Muscle of back (tissue), 11 donors: Measurements from ENCODE around the gene IL17RC. TPM values are rescaled to one million over a fixed set of nuclear protein-coding genes. Genes with fewer than 3 reads are reported as not detected.
A peak's percentile ranks its signal among the peaks of the same experiment; 100 is the strongest.

ENCODE experiments used
- DNase-seq, 3 donors: peaks; one replicate each; pipeline versions ENCODE4 v3.0.0 to v3.0.0-alpha.2; 2013
- polyA plus RNA-seq, 10 donors: library from polyadenylated mRNA; unstranded; fragments of 120-200 nt; gene quantifications; one replicate each; pipeline ENCODE4 v1.2.1, GENCODE V29; 2013; ENCODE audit not compliant: insufficient read length in 10 of 10

The IL17RC gene
- polyA plus RNA-seq, 10 donors = 15.2 to 37.4 (median 22.1) TPM

DNA sequence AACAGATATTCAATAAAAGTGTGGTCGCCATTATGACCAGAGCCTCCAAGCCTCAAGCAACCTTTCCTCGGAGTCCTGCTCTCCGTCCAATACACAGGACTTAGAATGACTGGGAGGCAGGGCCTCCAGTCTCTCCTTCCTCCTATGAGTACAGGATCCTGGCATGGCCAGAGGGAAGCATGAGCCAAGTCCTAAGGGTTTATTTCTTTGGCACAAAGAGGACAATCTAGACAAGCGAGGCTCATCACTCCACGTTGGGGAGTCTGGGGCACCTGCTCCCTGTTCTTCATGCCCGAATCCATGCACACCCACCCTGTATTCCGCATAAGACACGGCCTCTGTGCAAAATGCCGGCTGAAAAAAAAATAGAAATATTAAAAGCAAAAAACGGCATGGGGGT lies 28.5 kb downstream of the IL17RC start:
- DNase-seq = no peak

DNA sequence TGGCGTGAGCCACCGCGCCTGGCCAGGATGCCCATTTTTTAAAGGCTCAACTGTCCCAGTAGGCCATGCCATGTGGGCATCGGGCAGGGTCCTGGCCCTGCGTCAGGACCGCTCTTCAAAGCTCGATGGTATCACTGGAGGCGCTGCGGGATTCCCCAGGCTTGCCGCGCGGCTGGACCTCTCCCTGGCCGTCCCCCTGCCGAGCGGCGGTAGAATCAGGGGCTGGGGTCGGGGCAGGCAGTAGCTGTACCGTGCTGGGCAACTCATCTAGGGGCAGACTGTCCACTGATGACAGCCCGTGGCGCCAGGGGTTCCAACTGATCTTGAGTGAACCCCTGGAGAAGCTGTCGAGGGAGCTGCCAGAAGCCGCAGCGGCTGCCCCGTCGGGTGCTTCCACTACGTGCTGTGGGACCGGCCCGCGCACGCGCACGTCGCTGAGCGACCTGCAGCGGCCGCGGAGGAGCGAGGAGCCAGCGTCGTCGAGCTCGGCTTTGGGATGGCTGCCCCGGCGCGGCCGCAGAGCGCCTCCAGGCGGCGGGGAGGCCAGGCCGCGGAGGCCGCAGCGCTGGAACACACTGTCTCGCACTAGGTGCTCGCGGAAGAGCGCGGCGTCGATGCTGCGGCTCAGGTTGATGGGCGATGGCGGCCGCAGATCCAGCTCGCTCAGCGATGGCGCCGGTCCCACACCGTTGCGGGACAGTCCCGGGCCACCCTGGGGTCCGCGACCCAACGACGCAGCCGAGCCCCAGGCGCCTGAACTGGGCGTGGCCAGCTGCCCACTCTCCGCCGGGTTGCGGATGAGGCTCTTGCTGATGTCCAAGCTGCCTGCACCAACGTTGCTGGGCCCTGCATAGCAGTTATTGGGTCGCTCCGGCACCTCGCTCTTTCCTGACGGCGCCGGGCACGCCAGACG lies 29.5 kb downstream of the IL17RC start:
- DNase-seq = peak; percentile 87 to 97 (median 93)

DNA sequence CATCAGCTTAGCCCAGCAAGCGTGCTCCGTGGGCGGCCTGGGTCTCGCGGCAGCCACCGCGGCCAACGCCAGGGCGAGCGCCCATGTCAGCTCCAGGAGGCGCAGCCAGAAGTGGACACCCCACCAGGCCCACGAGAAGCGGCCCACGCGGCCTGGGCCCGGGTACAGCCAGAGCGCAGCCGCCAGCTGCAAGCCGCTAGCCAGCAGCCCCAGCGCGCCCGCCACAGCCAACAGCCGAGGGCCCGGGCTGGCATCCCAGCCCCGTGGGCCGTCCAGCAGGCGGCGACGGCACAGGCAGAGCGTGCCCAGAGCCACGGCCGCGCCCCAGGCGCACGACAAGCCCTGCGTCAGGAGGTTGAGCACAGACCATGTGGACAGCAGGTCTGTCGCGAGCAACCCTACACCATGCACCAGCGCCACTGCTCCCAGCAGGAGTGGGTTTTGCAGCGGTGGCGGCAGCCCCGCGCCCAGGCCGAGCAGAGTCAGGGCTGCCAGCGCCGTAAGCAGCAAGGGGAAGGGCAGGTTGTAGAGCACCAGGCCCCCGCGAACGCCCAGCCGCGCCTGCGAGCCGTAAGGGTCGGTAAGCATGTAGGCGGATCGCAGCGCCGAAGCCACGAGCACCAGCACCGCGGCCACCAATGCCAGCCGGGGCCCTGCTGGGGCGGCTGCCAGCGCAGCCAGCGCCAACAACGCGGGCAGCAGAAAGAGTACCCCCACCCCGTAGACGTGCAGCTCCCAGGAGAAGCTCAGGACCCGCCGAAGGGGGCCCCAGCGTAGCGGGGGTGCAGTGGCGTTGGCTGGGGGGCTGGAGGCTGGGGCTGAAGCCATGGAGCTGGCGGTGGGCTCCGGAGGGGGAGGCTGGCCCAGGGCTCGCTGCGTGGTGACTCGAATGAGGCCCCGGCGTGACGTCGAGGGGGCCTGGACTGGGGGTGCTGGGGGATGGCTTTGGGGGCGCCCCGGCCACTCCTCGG lies 30.4 kb downstream of the IL17RC start:
- DNase-seq = peak; percentile 49 to 88 (median 69)

DNA sequence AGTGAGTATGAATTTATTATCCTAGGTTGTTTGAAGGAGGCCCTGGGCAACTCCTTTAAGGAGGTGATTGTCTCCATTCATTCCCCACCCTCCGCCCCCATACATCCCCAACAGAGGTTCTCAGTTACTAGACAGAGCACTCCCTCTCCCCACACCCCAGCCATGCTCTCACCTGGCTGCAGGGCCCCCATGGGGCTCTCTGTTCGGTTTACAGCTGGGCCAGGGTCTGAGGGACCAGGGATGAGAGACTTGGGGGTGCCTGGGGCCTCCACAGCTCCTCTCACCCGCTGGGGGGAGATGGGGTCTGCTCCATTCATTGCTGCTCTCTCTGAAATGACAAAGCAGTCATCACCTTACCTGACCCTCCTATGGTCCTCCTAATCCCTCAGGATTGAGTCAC lies 31.7 kb downstream of the IL17RC start:
- no peak for DNase-seq

DNA sequence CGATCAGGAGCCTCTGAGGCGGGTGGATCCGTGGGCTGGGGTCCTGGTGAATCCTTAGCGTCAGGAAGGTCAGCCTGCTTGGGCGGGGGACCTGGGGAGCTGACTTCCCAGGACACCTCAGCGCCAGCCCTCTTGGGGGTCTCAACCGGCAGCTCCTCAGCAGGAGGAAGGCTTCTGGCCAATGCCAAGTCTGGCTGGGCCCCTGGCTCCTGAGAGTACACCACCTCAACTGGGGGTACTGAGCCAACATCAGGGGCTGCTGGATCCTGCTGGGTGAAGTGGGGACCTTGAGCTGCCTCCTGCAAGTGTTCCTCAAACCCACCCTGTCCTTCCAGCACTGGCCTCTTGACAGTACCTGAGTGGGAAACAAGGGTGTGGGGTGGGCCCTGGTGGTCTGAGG lies 32.2 kb downstream of the IL17RC start:
- DNase-seq = no peak

DNA sequence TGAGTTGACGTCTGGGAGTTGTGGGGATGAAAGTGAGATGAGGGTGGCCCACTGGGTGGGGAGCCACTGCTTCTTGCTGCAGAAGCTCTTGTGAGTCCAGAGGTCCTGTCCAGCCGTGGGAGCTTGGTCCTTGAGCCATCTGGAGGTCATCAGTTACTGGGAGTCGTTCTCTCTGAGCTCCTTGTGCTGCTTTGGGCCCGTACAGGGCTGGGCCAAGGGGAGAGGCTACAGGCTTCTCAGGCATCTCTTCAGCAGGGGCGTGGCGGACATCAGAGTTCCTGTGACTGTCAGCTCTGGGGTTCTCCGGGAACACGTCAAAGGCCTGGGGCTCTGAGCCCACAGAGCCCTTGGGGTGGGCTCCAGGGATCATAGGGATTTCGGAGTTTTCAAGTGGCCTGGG lies 32.7 kb downstream of the IL17RC start:
- no peak for DNase-seq

DNA sequence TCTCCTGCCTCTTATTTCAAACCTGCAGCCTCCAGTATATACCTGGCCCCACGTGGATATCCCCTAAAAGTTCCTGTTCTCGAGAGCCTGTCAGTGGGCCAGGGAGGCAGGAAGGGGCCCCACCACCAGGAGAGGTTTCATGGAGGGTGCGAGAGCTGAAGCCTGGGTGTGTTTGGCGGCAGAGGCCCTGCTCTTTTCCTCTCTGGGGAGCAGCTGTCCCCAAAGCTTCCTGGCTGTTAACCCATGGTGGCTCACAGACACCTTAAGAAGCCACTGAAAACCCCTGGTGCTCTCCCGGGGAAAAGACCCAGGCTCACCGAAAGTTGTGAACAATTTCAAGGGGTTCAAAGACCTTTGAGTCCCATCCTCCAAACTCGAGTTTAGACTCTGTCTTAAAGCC lies 34.2 kb downstream of the IL17RC start:
- DNase-seq = no peak

DNA sequence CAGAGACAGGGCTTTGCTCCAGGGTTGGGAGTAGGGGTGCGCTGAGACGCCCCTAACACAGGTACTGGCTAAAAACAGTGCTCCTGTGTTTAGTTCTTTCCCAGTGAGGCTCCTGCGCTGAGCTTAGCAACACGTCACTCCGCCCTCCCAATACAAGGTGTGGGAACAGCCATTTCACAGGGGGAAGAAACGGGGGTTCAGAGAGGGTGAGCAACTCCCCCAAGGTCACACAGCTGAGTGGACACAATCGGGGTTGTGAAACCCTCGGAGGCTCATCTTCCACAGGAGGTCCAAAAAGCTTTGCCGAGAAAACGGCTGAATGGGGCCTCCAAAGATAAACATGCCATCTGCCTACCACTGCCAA lies 34.7 kb downstream of the IL17RC start:
- no peak for DNase-seq

DNA sequence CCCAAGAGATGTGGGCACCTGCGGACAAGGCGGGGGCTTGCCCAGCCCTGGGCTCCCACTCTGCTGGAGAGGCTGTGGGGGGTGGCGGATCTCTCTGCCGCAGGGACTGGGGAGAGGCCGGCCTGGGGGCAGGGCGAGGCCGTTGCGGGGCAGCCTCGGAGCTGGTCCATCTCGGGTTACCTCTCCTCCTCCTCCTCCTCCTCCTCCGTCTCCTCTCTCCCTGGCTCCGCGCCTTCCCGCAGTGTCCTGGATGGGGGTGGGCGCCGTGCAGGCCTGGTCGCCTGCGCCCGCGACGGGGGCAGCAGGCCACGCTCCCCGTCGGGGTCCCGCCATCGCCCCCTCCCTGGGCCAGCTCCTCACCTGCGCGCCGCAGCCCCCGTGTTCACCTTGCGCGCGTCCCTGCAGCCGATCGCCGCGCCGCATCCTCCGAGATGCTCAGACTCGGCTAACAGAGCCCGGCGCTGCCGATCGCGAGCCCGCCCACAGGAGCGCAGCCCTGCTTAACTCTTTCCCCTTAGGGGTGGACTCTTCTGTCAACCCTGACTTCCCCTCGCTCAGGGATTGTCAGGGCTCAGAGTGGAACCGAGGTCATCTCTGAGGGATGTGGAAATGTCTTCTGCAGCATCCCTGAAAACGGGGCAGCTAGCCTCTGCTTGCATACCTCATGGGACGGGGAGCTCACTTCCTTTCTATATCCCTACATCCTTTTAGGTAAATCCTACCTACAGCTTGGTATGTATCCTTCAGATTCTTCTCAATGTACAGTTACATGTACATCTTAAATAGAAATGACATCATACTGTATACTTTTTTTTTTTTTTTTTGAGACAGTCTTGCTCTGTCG lies 35.3 kb downstream of the IL17RC start, which contains the start of gene PRRT3:
Gene PRRT3 (minus strand): TSS at position 447 of the 844 bp plus-strand sequence. CDS start 2,293 bp downstream, outside the sequence.
- DNase-seq = peak in 1 of 3 donors; percentile 75

DNA sequence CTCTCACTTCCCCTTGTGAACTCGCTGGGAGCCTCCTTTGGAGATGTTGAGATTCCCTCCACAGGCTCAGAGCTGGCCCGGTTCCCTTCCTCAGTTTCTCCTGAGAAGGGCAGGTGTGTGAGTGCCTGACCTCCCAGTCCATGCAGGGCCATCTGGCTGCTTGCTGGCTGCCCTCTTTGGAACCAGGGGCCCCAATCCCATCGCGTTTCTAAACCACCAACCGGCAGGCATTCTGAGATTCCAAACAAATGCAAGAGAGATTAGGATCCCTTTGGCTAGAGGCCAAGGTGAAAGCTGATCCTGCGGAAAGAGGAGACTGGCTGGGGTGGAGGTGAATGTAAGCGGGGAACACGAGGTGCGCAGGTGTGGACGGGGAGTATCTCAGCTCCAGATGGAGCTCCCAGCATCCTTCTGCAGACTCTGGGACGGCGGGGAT lies 38.2 kb downstream of the IL17RC start:
- no peak for DNase-seq

DNA sequence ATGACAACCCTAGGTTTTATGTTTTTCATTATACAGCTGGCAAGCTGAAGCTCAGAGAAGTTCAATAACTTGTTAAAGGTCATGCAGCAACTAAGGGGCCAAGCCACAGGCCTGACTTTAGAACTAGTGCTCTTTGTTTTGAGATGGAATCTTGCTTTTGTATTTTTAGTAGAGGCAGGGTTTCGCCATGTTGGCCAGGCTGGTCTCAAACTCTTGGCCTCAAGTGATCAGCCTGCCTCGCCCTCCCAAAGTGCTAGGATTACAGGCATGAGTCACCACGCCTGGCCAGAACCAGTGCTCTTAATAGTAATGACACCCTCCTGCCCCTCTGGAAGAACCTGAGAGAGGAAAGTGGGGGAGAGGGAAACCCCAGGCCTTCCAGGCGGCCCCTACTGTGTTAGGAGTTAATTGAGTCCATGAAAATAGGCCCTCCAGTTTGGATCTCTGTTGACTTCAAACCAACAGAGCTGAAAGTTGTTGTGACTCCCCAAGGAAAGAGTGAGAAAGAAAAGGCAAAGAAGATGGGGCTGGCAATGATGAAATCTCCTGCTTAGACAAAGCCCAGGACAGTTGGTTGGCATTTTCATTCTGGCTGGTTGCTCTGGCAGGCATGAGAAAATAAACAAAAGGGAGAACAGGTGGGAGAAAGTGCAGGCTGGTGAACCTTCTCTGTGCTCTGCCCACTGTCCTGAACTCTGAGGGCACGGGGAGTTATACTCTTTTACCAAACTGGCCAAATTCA lies 38.9 kb downstream of the IL17RC start:
- no peak for DNase-seq

DNA sequence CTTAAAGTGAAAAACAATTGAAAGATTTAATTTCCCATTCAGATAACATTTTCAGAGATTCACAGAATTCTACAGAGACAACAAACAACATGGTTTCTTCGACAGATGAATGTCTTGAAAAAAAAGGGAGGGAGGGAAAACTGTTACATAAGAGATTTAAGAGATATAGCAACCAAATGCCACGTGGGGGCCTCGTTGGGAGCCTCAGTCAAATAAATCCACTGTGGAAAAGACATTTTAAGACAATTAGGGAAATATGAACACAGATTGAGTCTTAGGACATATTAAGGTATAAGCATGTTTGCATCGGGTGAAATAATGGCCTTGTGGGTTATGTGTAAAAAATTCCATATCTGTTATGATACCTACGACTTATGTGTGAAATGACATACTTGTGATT lies 40.3 kb downstream of the IL17RC start:
- DNase-seq = no peak

DNA sequence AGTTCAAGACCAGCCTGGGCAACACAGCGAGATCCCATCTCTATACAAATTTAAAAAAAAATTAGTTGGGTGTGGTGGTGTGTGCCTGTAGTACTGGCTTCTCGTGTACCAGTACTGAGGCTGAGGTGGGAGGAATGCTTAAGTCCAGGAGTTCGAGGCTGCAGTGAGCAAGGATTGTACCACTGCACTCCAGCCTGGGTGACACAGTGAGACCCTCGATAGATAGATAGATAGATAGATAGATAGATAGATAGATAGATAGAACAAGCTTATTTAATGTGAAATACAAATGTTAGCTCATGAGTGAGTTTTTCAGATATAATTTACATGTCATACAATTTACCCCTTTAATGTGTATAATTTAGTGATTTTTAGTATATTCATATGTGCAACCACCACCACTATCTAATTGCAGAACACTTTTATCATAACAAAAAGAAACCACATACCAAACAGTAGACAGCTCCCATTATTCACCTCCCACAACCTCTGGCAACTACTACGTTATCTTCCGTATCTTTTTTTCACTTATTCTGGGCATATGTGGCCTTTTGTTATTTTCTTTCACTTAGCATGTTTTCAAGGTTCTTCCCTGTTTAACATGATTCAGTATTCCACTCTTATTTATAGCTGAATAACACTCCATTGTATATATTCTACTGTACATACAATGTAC lies 48.4 kb downstream of the IL17RC start:
- DNase-seq = no peak

DNA sequence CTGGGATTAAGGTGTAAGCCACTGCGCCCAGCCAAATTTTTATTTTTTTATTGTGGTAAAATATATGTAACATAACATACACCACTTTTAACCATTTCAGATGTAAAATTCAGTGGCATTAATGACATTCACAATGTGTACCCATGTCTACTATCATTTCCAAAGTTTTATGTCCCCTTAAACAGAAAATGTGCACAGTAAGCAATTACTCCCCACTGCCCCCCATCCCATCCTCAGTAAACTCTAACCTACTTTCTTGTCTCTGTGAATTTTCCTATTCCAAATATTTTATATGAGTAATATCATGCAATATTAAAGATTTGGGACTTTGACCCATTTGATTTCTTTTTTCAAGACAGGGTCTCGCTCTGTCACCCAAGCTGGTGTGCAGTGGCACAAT lies 49.9 kb downstream of the IL17RC start:
- no peak for DNase-seq

DNA sequence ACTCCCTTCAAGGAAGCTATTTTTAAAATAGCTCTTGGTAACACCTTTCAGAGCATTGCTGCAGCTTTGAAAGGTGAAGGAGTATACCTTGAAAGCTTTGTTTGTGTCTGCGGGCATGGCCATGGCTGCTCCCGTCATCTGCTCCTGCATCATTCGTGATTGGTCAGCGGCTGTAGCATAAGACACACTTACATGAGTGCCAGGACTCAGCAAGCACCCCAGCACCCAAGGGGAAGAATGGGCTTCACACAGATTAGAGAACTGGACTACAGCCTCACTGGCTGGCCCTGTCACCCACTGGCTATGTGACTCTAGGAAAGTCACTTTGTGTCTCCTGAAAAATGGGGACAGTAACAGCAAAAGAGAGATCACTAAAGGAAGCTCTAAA lies 52.7 kb downstream of the IL17RC start:
- no peak for DNase-seq

DNA sequence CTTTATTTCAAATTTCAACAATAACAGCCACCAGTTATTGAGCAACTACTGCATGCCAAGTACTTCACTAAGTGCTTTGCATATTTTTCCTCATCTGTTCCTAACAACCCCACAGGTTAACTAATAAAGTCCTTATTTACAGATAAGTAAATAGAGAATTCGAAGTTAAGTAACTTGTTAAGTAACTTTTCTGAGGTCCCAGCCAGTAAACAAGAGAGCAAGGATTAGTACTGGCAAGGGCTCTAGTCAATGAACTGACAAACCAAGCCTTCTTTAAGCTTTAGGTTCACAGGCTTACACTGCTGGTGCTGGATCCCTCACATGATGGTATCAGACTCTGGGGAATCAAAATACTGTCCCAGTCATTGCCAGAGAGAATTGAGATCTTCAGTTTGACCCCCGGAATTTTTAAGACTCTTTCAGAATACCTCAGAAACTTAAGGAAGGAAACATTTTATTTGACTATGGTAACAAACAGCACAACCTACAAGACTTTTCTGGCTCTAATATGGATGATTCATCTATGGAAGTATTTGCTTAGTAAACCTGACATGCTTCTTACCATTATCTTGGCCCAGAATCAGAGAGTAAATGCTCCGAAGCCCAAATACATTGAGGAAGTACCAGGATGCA lies 53.2 kb downstream of the IL17RC start:
- DNase-seq = no peak

DNA sequence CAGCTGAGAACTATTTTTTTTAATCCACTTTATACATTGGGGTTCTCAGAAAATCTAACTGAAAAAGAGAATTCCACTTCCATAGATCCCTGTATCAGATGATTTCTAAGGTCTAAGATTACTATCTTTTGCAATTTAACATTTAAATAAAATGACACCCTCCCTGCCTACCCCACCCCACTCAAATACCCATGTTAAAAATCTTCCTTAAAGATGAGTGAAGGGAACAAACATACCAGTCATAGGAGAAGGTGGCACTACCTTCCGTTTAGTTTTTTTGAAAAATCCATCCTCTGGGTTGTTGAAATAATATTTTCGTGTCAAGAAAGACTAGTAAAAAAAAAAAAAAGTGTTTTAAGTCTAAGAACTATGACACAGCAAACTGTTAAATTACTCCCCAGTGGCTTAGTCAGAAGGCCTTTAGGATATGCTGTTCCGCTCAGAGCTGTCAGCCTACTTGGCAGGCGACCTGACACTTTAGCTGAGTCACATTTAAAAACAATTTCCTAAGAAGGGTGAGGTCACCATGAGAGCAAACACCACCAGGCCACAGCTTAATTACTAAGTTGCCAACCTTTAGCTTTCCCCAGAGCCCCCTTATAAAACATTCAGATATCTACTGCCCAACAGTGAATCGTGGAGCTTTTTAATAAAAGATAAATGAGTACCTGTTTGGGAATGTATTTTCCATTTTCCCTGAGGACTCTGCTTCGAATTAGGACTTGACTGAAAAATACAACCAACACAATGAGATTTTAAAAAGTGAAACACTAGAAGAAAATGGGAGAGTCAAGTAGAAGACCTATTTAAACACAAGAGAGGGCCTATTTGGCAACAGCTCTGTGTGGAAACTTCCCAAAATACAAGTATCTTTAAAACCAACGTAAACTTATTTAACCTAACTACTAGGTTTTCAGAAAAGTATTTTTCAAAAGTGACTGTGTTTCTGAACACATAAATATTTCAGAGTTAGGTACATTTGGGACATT lies 60.1 kb downstream of the IL17RC start:
- peak; percentile 23 to 88 (median 30) for DNase-seq

DNA sequence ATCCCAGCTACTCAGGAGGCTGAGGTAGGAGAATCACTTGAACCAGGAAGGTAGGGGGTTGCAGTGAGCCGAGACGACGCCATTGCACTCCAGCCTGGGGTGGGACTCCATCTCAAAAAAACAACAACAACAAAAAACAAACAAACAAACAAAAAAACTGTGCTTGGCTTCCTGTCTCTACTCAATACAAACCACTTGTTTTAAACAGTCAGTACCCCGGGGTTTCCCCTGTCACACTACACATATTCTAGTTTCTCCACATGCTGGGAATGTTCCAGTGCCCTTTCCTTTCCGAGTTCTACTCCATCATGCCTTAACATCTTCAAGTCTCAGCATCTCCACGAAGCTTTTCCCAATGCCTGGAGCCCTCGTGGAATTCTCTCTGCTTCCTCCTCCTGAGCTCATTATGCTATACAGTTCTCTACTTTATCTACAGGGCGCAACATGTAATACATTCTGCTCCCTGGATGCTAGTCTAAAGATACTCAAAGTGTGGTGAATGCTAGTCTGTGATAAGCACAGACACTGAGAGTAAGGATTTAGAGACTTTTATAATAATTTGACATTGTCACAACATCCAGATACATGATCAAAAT lies 61.9 kb downstream of the IL17RC start:
- no peak for DNase-seq
